NCI-H1048 (cell line): ENCODE data around the gene RPTOR.
"Not testable (repeated sequence)": the region's sequence is repeated elsewhere in the genome, so short reads cannot be mapped to it uniquely, and the experiment has no call there.

Experiments used
- DNase-seq: peaks from one replicate; lab custom pipeline; 2025; lab: John Stamatoyannopoulos, UW

The RPTOR gene

GRCh38 chr17:80619535-80620235, 75.0 kb downstream of the RPTOR start:
- DNase-seq: no peak

GRCh38 chr17:80621335-80621996, 76.8 kb downstream of the RPTOR start:
- DNase-seq: no peak

GRCh38 chr17:80621997-80622357, 77.3 kb downstream of the RPTOR start:
- no peak for DNase-seq

DNA sequence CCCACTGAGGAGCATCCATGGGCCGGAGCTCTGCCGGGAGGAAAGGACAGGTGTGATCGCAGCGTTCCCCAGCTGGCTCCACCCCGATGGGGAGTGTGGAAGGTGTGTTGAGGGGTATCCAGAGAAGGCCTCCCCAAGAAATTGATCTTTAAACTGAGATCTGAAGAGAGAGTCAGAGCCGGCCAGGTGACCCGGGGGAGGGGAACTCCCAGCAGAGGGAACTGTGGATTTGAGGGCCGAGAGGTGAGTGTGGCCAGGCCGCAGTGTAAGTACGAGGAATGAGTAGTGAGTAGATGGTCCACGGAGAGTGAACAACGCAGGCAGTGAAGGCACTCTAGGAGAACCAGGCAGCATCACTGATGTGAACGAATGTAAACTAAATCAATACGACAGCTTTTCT, 80.2 kb downstream of the RPTOR start:
- no peak for DNase-seq

- DNase-seq: no peak
These were observed 81.0 kb downstream of the RPTOR start for GRCh38 chr17:80625627-80626026.

GRCh38 chr17:80628881-80629280, 84.2 kb downstream of the RPTOR start:
- not testable (repeated sequence) for DNase-seq

- no peak for DNase-seq
These were observed 84.8 kb downstream of the RPTOR start for GRCh38 chr17:80629298-80630028.

DNA sequence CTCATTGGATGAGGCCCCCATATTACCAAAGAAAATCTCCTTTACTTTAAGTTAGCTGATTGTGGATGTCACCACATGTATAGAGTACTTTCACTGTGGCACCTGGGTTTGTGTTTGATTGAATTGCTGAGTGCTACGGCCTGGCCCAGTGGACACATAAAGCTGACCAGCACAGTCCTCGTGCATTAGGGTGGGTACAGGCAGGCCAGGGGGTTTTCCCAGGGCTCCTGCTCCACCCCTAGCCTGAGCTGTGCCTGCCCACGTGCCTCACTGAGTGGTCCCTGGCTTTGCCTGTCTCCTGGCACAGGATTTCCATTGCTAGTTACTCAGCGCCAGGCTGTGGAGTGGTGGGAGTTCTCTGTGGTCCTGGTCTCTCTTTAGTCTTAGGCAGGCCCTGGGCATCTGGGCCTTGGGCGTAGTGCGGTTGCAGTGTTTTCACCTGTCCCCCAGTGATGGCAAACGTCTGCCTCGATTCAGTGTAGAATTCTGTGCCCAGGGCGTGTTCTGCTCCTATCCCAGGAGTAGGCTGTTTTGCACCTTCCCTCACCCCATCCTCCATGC, 86.0 kb downstream of the RPTOR start:
- no peak for DNase-seq

- no peak for DNase-seq
These were observed 86.8 kb downstream of the RPTOR start for GRCh38 chr17:80631142-80632045.

GRCh38 chr17:80632046-80632581, 87.5 kb downstream of the RPTOR start:
- DNase-seq: no peak

DNA sequence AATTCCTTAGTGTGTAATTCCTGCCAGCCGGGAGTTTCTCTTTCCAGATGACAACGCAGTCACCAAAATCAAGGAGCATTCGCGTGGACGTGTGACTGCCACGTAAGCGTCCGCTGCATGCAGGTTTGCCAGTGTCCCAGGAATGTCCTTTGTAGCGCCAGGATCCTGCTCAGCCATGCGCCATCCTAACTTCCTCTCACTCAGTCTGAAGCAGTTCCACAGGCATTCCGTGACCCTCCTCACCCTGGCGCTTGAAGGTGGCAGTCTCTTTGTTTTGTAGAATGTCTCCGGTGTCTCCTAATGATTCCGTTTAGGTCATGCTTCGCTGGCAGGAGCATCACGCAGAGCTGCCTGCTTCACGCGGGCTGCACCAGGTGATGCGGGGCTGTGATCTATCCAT, 88.6 kb downstream of the RPTOR start:
- no peak for DNase-seq

GRCh38 chr17:80633994-80634566, 89.4 kb downstream of the RPTOR start:
- no peak for DNase-seq

DNA sequence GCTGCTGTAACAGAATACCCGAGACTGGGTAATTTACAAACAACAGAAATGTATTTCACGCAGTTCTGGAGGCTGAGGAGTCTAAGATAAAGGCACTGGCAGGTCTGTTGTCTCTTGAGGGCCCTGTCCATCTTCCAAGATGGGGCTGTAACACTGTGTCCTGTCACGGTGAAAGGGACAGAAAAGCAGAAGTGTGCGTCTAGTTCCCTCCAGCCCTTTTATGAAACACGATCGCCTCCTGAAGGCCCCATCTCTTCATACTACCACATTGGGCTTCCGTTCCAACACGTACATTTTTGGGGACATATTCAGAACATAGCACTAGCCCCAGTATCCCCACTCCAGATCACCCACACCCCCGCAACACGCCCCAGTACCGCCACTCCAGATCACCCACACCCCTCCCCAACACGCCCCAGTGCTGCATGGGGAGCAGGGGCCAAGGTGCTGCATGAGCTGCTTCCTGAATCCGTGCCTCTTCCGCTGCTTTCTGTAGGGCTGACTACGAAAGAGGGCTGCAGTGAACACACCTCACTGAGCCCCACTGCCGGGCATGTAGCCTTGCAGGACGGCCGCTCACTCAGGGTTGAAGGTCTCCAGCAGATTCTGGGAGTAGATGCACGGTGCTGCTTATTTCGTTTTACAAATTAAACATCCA, 91.9 kb downstream of the RPTOR start:
- DNase-seq: no peak

DNA sequence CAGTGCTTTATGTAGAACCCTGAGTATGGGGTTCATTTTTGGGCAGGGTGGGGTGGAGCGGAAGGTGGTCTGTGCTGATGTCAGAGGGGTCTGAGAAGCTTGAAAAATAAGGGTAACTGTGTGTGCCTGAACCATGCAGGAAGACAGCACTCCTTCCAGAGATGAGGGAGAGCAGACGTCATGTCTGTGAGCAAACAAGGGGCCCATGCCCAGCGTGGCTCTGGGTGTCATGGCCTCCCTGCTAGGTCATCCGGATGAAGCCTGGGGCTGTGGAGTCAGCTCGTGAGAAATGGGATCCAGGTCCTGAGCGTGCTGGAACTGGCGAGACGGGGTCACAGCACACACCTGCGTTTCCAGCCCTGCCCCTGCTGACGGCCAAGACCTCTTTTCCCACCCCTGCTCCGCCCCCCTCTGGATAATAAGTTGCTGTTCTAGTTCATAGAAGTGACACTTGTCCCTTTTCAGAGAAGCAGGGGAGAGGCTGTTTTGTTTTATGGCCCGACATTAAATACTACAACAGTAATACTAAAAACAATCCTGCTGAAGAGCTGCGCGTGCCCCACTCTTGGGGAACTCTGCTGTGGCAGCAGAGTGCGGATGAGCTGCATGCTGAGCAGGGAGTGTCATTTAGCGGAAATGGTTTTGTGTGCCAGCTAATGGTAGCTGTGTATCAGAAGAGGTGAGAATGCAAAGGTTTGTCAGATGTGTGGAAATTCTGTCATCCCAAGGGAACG, 92.6 kb downstream of the RPTOR start:
- DNase-seq: no peak

GRCh38 chr17:80639658-80640057, 95.0 kb downstream of the RPTOR start:
- DNase-seq: no peak

DNA sequence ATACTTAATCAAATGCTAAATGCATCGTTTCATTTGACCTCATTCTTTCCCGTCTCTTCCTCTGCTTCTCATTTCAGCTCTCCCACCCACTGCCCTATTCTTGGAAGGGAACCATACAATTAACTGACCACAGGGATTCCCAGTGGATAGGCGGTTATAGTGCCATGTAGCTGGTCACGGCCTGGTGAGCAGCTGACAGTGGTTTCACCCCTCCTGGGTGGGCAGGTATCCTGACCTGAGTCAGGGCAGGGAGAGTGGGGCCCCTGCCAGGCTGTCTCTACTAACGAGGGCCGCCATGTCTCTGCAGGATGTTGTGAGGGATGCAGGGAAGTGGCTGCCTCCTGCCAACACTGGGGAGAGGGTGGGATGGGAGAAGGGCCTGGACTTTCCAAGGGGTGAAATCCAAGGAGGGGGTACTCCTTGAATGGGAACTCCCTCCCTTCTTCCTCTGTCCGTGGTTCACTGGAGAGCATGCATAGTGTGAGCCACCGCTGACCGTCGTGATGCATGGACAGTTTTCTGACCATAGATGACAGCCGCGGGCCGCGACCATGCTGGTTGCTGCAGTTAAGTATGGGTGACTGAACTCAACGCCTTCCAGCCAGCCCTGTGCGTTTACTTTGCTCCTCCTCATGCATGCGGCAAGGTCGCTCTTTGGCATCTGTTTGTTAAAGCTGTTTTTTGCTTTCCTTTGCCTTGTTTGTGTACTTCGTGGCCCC, 95.9 kb downstream of the RPTOR start:
- DNase-seq: no peak

- DNase-seq: no peak
These were observed 98.9 kb downstream of the RPTOR start for GRCh38 chr17:80643326-80644099.

DNA sequence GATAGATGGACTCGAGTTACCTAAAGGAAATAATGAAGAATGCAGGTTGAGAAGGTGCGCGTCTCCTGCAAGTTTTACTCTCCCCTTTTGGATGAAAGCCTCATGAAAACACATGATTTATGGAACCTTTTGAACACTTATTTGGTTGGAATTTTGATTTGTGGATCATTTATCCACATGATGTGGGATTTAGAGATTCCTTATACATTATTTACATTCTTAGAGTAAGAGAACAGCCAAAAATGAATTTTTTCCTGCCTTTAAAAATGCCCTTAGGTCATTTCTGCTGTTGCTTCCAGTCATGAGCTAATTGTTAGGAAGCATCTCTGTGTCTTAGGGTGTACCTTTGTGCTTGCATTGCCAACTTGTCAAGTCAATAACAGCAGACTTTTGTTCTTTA, 99.9 kb downstream of the RPTOR start:
- DNase-seq: no peak
